Measurements from ENCODE around the gene SNAPC1. TPM values are rescaled to one million over a fixed set of nuclear protein-coding genes. Genes with fewer than 3 reads are reported as not detected.
A peak's percentile ranks its signal among the peaks of the same experiment; 100 is the strongest.

Gene SNAPC1
- total and polyA plus RNA-seq, 12 donors, result 3.2 to 12.7 (median 7.5) TPM

GRCh38 chr14:61733972-61734371, 28.2 kb upstream of the SNAPC1 start:
- intact Hi-C loops (cut with DNase I), result loop anchor here in 1 of 2 donors (5.0 kb wide), 1 partner anchor 272 kb away; no protein-coding TSS in a partner anchor
- peaks cover 0 to 15% of the 10 kb centered on the region in 2 donors for H3K4me1 ChIP-seq (replicated peaks in 1 of 2)
- H3K36me3 ChIP-seq (replicated peaks in 1 of 2), result peaks cover 0 to 90% of the 10 kb centered on the region in 2 donors
- H3K27ac ChIP-seq, result peak overlapping the region in 1 of 5 donors; percentile 13
- 92 to 95% (median 93%) methylated on average over 2 of the region's 2 CpGs for WGBS, 4 donors
- TF ChIP-seq CTCF (IDR thresholded peaks at IDR 0.05) (peak in 1 of 6 experiments; percentile 14), POLR2A (IDR thresholded peaks at IDR 0.05) (no peak)
- no peak for DNase-seq
- no peaks in the 10 kb centered on the region for H3K27me3 ChIP-seq
- H3K9me3 ChIP-seq (replicated peaks in 1 of 3), result no peaks in the 10 kb centered on the region
- no peak overlapping the region for H3K4me3 ChIP-seq

- H3K4me1 ChIP-seq (replicated peaks in 1 of 2), result peaks cover 0 to 13% of the 10 kb centered on the region in 2 donors
- intact Hi-C loops (cut with DNase I), result no loop called here
- no peaks in the 10 kb centered on the region for H3K27me3 ChIP-seq
- no peak overlapping the region for H3K4me3 ChIP-seq
- WGBS, 4 donors, result 41 to 45% (median 43%) methylated on average over 4 of the region's 4 CpGs
- DNase-seq, result no peak
- peaks cover 0 to 96% of the 10 kb centered on the region in 2 donors for H3K36me3 ChIP-seq (replicated peaks in 1 of 2)
- TF ChIP-seq POLR2A (IDR thresholded peaks at IDR 0.05) (no peak), CTCF (IDR thresholded peaks at IDR 0.05) (no peak)
- H3K27ac ChIP-seq, result peak overlapping the region in 2 of 5 donors; percentile 0 to 42
- no peaks in the 10 kb centered on the region for H3K9me3 ChIP-seq (replicated peaks in 1 of 3)
Observed at GRCh38 chr14:61736751-61737150, 25.5 kb upstream of the SNAPC1 start.

- Histone ChIP-seq H3K9me3 (replicated peaks in 1 of 3) (no peaks in the 10 kb centered on the region), H3K36me3 (replicated peaks in 1 of 2) (peaks cover 0 to 97% of the 10 kb centered on the region in 2 donors), H3K27ac (peak overlapping the region in 2 of 5 donors; percentile 5 to 26), H3K4me1 (replicated peaks in 1 of 2) (peaks cover 0 to 13% of the 10 kb centered on the region in 2 donors), H3K27me3 (no peaks in the 10 kb centered on the region), H3K4me3 (no peak overlapping the region)
- 79 to 87% (median 85%) methylated on average over 5 of the region's 5 CpGs for WGBS, 4 donors
- intact Hi-C loops (cut with DNase I), result no loop called here
- TF ChIP-seq POLR2A (IDR thresholded peaks at IDR 0.05) (no peak), CTCF (IDR thresholded peaks at IDR 0.05) (no peak)
- no peak for DNase-seq
Observed at GRCh38 chr14:61737915-61738314, 24.3 kb upstream of the SNAPC1 start.

GRCh38 chr14:61739133-61739532, 23.1 kb upstream of the SNAPC1 start:
- peaks cover 0 to 13% of the 10 kb centered on the region in 2 donors for H3K4me1 ChIP-seq (replicated peaks in 1 of 2)
- H3K27ac ChIP-seq, result peak overlapping the region in 1 of 5 donors; percentile 6
- H3K4me3 ChIP-seq, result no peak overlapping the region
- no peaks in the 10 kb centered on the region for H3K27me3 ChIP-seq
- H3K36me3 ChIP-seq (replicated peaks in 1 of 2), result peaks cover 0 to 97% of the 10 kb centered on the region in 2 donors
- TF ChIP-seq POLR2A (IDR thresholded peaks at IDR 0.05) (no peak), CTCF (IDR thresholded peaks at IDR 0.05) (no peak)
- intact Hi-C loops (cut with DNase I), result no loop called here
- H3K9me3 ChIP-seq (replicated peaks in 1 of 3), result no peaks in the 10 kb centered on the region
- no peak for DNase-seq
